Neuronal stem cell (in vitro differentiated cells): ENCODE results near the gene PEX11G.
A peak's percentile ranks its signal among the peaks of the same experiment; 100 is the strongest.

Source experiments
- DNase-seq: peaks from one replicate; pipeline ENCODE4 v3.0.0-alpha.2; 2013; ENCODE audit warnings: low spot score
- H2AFZ ChIP-seq: one replicate; pipeline ENCODE4 v1.6.1; 2013; ENCODE audit warnings: mild to moderate bottlenecking, low read length, inconsistent platforms
- H2AK5ac ChIP-seq: 2 replicates; pipeline ENCODE4 v1.6.1; 2013; ENCODE audit warnings: low read depth, mild to moderate bottlenecking, inconsistent platforms, low read length, moderate library complexity, mixed read lengths
- H2BK120ac ChIP-seq: 2 replicates; pipeline ENCODE4 v1.6.1; 2013; ENCODE audit warnings: low read depth, mild to moderate bottlenecking, inconsistent platforms, low read length, moderate library complexity, mixed read lengths
- H2BK12ac ChIP-seq: one replicate; pipeline ENCODE4 v1.6.1; 2013; ENCODE audit warnings: low read length, inconsistent platforms
- H2BK15ac ChIP-seq: 2 replicates; pipeline ENCODE4 v1.6.1; 2013; ENCODE audit warnings: mild to moderate bottlenecking, low read length, inconsistent platforms, mixed read lengths
- H2BK5ac ChIP-seq: one replicate; pipeline ENCODE4 v1.6.1; 2013; ENCODE audit warnings: inconsistent platforms, mild to moderate bottlenecking, low read length, moderate library complexity
- H3K14ac ChIP-seq: one replicate; pipeline ENCODE4 v1.6.1; 2013; ENCODE audit warnings: low read length, inconsistent platforms
- H3K18ac ChIP-seq: 2 replicates; pipeline ENCODE4 v1.6.1; 2013; ENCODE audit warnings: low read length, inconsistent platforms
- H3K23ac ChIP-seq: 2 replicates; pipeline ENCODE4 v1.6.1; 2013; ENCODE audit warnings: low read depth, mild to moderate bottlenecking, mixed read lengths, low read length, inconsistent platforms; ENCODE audit not compliant: poor library complexity
- H3K27ac ChIP-seq: replicated peaks from 3 replicates; pipeline ENCODE4 v1.5.1; 2013; ENCODE audit warnings: low read length, inconsistent platforms
- H3K27me3 ChIP-seq, 3 experiments: 2 replicates each; pipeline ENCODE4 v1.6.1; 2013; ENCODE audit warnings: low read length in 3 of 3, mild to moderate bottlenecking in 2 of 3, inconsistent platforms in 1 of 3, low read depth in 1 of 3, mixed read lengths in 1 of 3, moderate library complexity in 1 of 3; ENCODE audit not compliant: control insufficient read depth in 3 of 3, insufficient read depth in 3 of 3
- H3K36me3 ChIP-seq, 2 donors: replicated peaks in 1 of 2; 2 replicates each; pipeline ENCODE4 v1.6.1; 2013; ENCODE audit warnings: low read length in 2 of 2; ENCODE audit not compliant: control insufficient read depth in 2 of 2, insufficient read depth in 2 of 2
- H3K4ac ChIP-seq: 2 replicates; pipeline ENCODE4 v1.6.1; 2013; ENCODE audit warnings: inconsistent platforms, mild to moderate bottlenecking, low read length, moderate library complexity
- H3K4me1 ChIP-seq, 2 donors: 1 replicate in 1 of 2; 2 replicates in 1 of 2; pipeline ENCODE4 v1.6.1; 2013; ENCODE audit warnings: low read length in 2 of 2, low read depth in 1 of 2; ENCODE audit not compliant: control insufficient read depth in 2 of 2, insufficient read depth in 1 of 2
- H3K4me2 ChIP-seq: one replicate; pipeline ENCODE4 v1.6.1; 2013; ENCODE audit warnings: mild to moderate bottlenecking, low read length, inconsistent platforms; ENCODE audit not compliant: insufficient read depth, poor library complexity, severe bottlenecking
- H3K4me3 ChIP-seq, 2 donors: 2 replicates each; pipeline ENCODE4 v1.5.1; 2013; ENCODE audit warnings: low read length in 2 of 2, mild to moderate bottlenecking in 2 of 2, inconsistent platforms in 1 of 2, moderate library complexity in 1 of 2
- H3K79me1 ChIP-seq: one replicate; pipeline ENCODE4 v1.6.1; 2013; ENCODE audit warnings: low read depth, mild to moderate bottlenecking, inconsistent platforms, low read length, moderate library complexity
- H3K9ac ChIP-seq: one replicate; pipeline ENCODE4 v1.6.1; 2013; ENCODE audit warnings: mild to moderate bottlenecking, low read depth, low read length, inconsistent platforms; ENCODE audit not compliant: poor library complexity
- H3K9me3 ChIP-seq, 2 donors: replicated peaks in 1 of 2; 2 replicates each; pipeline versions ENCODE3 to v1.6.1; 2013; ENCODE audit warnings: low read length in 2 of 2, mild to moderate bottlenecking in 2 of 2, inconsistent platforms in 1 of 2, low read depth in 1 of 2, mixed read lengths in 1 of 2, moderate library complexity in 1 of 2; ENCODE audit not compliant: control insufficient read depth in 2 of 2, insufficient read depth in 1 of 2
- H4K8ac ChIP-seq: one replicate; pipeline ENCODE4 v1.6.1; 2013; ENCODE audit warnings: low read depth, mild to moderate bottlenecking, inconsistent platforms, low read length, moderate library complexity
- H4K91ac ChIP-seq: one replicate; pipeline ENCODE4 v1.6.1; 2013; ENCODE audit warnings: low read length, low read depth, mild to moderate bottlenecking, inconsistent platforms; ENCODE audit not compliant: poor library complexity
- WGBS, 2 donors: extraction: QIAGEN DNeasy Blood & Tissue Kit; methylation state at CpG; one replicate each; pipeline ENCODE4 v1.1.7; 2013; ENCODE audit warnings: missing lambda C conversion rate in 2 of 2, mixed read lengths in 1 of 2; ENCODE audit not compliant: insufficient read length in 2 of 2, insufficient replicate concordance in 1 of 2; ENCODE audit errors: extremely low coverage in 2 of 2; 5-methylcytosine and 5-hydroxymethylcytosine counted together

Gene PEX11G

DNA sequence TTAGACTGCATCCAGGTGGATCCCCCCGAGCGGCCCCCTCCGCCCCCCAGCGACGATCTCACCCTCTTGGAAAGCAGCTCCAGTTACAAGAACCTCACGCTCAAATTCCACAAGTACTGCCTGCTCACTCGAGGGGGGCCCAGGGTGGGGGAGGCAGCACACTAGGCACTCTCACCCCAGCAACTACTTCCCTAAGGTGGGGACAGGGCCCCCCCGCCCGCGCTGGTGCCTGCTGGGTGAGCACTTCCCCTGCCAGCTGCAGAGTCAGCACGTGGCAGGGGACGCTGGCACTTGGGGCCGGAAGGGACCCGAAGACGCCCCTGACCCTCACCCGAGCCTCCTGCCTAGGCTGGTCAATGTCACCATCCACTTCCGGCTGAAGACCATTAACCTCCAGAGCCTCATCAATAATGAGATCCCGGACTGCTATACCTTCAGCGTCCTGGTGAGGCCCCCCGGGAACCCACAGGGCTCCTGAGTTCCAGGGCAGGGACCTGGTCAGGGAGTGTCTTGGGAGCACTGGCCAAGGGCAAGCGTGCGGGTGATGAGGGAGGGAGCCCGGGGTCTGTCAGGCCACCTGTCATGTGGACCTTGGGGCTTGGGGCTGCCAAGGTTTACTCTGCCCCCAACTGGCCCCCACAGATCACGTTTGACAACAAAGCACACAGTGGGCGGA is 38.8 kb upstream of the PEX11G start:
- Histone ChIP-seq H3K9ac (no peak overlapping the region), H3K79me1 (peaks cover 5% of the 10 kb centered on the region)

DNA sequence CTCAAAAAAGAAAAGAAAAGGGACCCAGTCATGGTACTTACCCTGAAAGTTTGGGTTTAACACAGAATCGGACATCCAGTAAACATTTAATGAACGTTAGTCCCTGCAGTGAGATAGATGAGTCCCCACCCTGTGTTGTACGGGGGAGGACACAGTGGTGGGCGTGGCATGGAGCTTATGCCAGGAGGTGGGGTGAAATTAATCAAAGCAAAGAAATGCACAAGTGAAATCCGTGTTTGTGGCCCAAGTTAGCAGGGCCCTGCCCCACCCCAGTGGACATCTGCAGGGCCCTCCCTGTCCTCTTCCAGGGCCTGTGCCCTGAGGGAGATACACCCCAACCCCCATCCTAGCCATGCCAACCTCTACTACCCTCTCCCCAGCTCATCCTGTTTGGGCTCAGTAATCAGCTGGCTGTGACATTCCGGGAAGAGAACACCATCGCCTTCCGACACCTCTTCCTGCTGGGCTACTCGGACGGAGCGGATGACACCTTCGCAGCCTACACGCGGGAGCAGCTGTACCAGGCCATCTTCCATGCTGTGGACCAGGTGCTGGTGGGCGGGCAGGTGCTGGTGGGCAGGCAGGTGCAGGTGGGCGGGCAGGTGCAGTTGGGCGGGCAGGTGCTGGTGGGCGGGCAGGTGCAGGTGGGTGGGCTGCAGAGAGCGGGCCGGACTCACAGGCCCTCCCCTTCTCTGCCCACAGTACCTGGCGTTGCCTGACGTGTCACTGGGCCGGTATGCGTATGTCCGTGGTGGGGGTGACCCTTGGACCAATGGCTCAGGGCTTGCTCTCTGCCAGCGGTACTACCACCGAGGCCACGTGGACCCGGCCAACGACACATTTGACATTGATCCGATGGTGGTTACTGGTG is 37.5 kb upstream of the PEX11G start:
- Histone ChIP-seq H2BK120ac (no peak overlapping the region), H3K36me3 (peaks cover 5 to 15% of the 10 kb centered on the region in 2 donors), H3K4me3 (no peak overlapping the region), H3K4me1 (peaks cover 7 to 10% of the 10 kb centered on the region in 2 donors), H4K91ac (no peak overlapping the region), H3K9ac (peak overlapping the region; percentile 44), H2AFZ (no peak overlapping the region), H3K27ac (no peak overlapping the region), H2BK12ac (no peak overlapping the region), H3K23ac (peak overlapping the region; percentile 65), H2BK15ac (no peak overlapping the region), H2BK5ac (no peak overlapping the region), H4K8ac (no peak overlapping the region), H3K9me3 (no peaks in the 10 kb centered on the region), H3K14ac (no peak overlapping the region), H2AK5ac (no peak overlapping the region), H3K79me1 (peaks cover 6% of the 10 kb centered on the region), H3K4me2 (no peak overlapping the region), H3K18ac (no peak overlapping the region), H3K27me3 (no peaks in the 10 kb centered on the region), H3K4ac (no peak overlapping the region)
- no peak for DNase-seq
- no CpG with 5 or more reads among the region's 31 CpGs for WGBS, 2 donors

More for the DNA sequence above, 38.8 kb upstream of the PEX11G start:
- no peaks in the 10 kb centered on the region for H3K9me3 ChIP-seq
- H3K36me3 ChIP-seq: peaks cover 7 to 15% of the 10 kb centered on the region in 2 donors
- no peak overlapping the region for H3K4me2 ChIP-seq
- no peak overlapping the region for H3K4ac ChIP-seq
- peak overlapping the region; percentile 53 for H2BK5ac ChIP-seq
- WGBS, 2 donors: no CpG with 5 or more reads among the region's 25 CpGs
- no peak overlapping the region for H2AFZ ChIP-seq
- no peak overlapping the region for H3K23ac ChIP-seq
- no peaks in the 10 kb centered on the region for H3K27me3 ChIP-seq
- no peak overlapping the region for H4K8ac ChIP-seq
- H3K18ac ChIP-seq: no peak overlapping the region
- DNase-seq: no peak
- no peak overlapping the region for H3K4me3 ChIP-seq
- no peak overlapping the region for H2BK12ac ChIP-seq
- H2BK120ac ChIP-seq: no peak overlapping the region
- H4K91ac ChIP-seq: no peak overlapping the region
- H2BK15ac ChIP-seq: no peak overlapping the region
- H2AK5ac ChIP-seq: no peak overlapping the region
- H3K27ac ChIP-seq: no peak overlapping the region
- H3K4me1 ChIP-seq: peaks cover 5 to 8% of the 10 kb centered on the region in 2 donors
- no peak overlapping the region for H3K14ac ChIP-seq

GRCh38 chr19:7524992-7525739 is 36.3 kb upstream of the PEX11G start:
- H3K18ac ChIP-seq: no peak overlapping the region
- no peak overlapping the region for H3K4ac ChIP-seq
- H2BK15ac ChIP-seq: no peak overlapping the region
- H3K27ac ChIP-seq: no peak overlapping the region
- no peak overlapping the region for H2AFZ ChIP-seq
- no peak overlapping the region for H2BK12ac ChIP-seq
- no peaks in the 10 kb centered on the region for H3K9me3 ChIP-seq
- peaks cover 6% of the 10 kb centered on the region for H3K79me1 ChIP-seq
- H3K4me3 ChIP-seq: no peak overlapping the region
- no CpG with 5 or more reads among the region's 20 CpGs for WGBS, 2 donors
- H3K14ac ChIP-seq: no peak overlapping the region
- H2BK5ac ChIP-seq: no peak overlapping the region
- no peaks in the 10 kb centered on the region for H3K27me3 ChIP-seq
- no peak overlapping the region for H3K23ac ChIP-seq
- peaks cover 8 to 20% of the 10 kb centered on the region in 2 donors for H3K36me3 ChIP-seq
- H2BK120ac ChIP-seq: no peak overlapping the region
- no peak overlapping the region for H3K4me2 ChIP-seq
- peaks cover 7 to 10% of the 10 kb centered on the region in 2 donors for H3K4me1 ChIP-seq
- no peak overlapping the region for H4K8ac ChIP-seq
- no peak overlapping the region for H4K91ac ChIP-seq
- no peak overlapping the region for H2AK5ac ChIP-seq
- DNase-seq: no peak
- H3K9ac ChIP-seq: no peak overlapping the region
